Measurements from ENCODE around the gene FAM174C. TPM values are rescaled to one million over a fixed set of nuclear protein-coding genes. Genes with fewer than 3 reads are reported as not detected.

FAM174C gene
- total RNA-seq, 4 donors from 2014 or later, result 47.2 to 69.1 (median 59.3) TPM

GRCh38 chr19:1283207-1283916 lies 8.0 kb downstream of the FAM174C start:
- TF ChIP-seq, protein P1, sequence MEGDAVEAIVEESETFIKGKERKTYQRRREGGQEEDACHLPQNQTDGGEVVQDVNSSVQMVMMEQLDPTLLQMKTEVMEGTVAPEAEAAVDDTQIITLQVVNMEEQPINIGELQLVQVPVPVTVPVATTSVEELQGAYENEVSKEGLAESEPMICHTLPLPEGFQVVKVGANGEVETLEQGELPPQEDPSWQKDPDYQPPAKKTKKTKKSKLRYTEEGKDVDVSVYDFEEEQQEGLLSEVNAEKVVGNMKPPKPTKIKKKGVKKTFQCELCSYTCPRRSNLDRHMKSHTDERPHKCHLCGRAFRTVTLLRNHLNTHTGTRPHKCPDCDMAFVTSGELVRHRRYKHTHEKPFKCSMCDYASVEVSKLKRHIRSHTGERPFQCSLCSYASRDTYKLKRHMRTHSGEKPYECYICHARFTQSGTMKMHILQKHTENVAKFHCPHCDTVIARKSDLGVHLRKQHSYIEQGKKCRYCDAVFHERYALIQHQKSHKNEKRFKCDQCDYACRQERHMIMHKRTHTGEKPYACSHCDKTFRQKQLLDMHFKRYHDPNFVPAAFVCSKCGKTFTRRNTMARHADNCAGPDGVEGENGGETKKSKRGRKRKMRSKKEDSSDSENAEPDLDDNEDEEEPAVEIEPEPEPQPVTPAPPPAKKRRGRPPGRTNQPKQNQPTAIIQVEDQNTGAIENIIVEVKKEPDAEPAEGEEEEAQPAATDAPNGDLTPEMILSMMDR (IDR thresholded peaks at IDR 0.05), result no peak

DNA sequence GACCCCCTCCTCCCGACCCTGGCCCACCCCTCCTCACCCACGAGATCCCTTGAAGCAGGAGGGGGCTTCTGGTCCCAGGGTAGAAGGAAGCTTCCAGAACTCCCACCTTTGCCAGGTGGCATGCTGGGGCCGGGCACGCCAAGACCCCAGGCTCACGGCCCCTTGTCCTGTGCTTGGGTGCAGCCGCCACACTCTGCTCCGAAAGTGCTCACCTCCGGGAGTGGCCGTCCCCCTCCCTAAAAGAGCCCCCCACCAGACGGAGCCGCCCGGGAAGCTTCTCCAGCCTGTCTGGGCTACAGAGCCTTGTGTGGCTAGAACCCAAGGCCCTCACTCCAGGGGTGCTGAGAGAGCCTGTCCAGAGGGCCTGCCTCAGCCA lies 8.6 kb downstream of the FAM174C start:
- no peak for ATAC-seq (ENCODE audit: low FRiP score)
- DNase-seq (ENCODE audit: low spot score), result no peak
- TF ChIP-seq, protein P1 (IDR thresholded peaks at IDR 0.05), result no peak

More at GRCh38 chr19:1283207-1283916, 8.0 kb downstream of the FAM174C start:
- ATAC-seq (ENCODE audit: low FRiP score), result no peak
- no peak for DNase-seq (ENCODE audit: low spot score)

DNA sequence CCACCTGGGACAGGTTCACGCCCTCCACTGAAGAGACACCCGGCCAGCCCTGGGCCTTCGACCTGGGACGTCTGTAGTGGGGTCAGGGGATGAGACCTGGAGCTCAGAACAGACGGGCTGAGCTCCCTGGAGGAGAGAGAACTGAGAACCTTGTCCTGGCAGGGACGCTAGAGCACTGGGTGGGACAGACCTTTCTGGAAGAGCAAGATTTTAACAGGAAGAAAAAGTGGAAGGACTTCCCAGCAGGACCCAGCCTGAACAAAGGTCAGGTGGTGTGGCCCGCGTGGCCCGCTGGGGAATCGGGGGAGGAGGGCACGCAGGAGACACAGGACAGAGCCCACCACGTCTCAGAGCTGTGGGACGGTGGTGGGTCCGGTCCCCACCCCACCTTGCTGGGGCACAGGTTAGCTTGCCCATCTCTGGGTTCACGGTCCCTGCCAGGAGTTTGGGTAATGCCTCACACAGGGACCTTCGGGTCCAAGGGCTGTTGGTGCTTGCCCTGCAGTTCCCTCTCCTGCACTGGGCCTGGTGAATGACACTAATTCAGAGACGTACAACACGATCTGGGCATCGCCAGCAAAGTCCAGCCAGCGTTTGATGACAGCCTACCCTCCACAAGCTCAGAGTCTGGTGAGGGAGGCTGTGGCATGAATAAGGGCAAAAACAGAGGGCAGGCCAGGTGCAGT lies 9.1 kb downstream of the FAM174C start:
- ATAC-seq (ENCODE audit: low FRiP score), result no peak
- TF ChIP-seq, protein P1 (IDR thresholded peaks at IDR 0.05), result no peak

DNA sequence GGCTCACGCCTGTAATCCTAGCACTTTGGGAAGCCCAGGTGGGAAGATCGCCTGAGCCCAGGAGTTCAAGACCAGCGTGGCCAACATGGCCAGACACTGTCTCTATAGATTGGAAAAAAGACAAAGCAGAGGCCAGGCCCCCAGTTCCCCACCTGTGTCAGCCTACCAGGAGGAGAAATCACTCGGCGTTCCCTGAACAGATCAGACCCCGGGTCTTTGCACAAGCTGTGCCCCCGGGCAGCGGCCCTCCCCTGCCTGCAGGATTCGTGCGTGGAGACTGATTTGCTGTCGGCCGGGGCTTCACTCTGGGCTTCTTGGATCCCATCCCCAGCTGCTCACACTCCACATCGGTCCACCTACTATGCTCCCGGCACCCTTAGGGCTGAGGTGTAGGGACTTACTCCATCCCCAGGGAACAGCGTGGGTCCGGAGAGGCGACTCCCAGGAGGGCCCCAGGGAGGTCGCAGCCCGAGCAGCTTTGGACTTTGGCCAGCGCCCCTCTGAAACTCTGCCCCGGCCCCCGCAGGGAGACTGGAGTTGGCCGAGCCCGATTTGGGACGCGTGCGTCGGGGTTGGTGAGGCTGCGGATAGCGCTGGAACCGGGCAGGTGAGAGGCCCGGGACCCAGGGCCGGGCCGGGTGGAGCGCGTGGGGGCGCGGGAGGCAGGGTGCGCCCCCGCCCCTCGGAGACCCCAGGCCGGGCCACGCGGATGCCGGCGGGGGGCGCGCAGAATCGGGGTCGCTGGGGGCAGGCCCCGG lies 9.8 kb downstream of the FAM174C start:
- TF ChIP-seq, protein P1 (IDR thresholded peaks at IDR 0.05), result no peak
- ATAC-seq (ENCODE audit: low FRiP score) (no peak), DNase-seq (ENCODE audit: low spot score) (no peak)

More for the DNA sequence above, 9.1 kb downstream of the FAM174C start:
- no peak for DNase-seq (ENCODE audit: low spot score)

DNA sequence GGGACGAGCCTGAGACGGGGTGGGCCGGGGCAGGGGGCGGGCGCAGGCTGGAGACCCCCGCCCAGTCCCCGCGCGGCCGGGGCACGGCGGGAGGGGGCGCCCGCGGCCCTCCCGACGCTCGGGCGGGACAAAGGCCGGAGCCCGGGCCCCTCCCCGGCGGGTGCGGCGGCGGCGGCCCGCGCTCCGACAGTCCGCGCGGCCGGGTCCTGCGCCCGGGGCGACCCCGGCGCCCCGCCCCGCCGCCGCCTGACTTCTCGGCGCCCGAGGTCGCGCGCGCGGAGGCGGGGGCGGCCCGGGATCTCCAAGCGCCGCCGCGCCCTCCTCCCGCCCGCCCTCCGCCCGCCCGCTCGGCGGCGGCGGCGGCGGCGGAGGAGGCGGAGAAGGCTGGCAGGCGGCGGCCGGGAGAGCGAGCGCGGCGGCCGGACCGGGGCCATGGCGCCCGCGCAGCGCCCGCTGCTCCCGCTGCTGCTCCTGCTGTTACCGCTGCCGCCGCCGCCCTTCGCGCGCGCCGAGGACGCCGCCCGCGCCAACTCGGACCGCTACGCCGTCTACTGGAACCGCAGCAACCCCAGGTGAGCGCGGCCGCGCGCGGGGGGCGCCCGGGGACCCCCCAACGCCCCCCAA lies 10.5 kb downstream of the FAM174C start, which contains the start of gene EFNA2:
EFNA2 (plus strand) TSS at position 137 of the 624 bp plus-strand sequence; CDS start at position 433, 296 bp downstream.
- DNase-seq (ENCODE audit: low spot score), result no peak
- TF ChIP-seq, protein P1 (IDR thresholded peaks at IDR 0.05), result no peak
- no peak for ATAC-seq (ENCODE audit: low FRiP score)

- DNase-seq (ENCODE audit: low spot score) (no peak), ATAC-seq (ENCODE audit: low FRiP score) (no peak)
- TF ChIP-seq, protein P1 (IDR thresholded peaks at IDR 0.05), result no peak
Observed at GRCh38 chr19:1286487-1287353, 11.4 kb downstream of the FAM174C start.

Data from omental fat pad (tissue), 4 donors.